IMR-90 (cell line): ENCODE data around the gene ANO7.

ENCODE experiments used
- BHLHE40 ChIP-seq: fragments of 150-350 bp; IDR thresholded peaks from 2 replicates; pipeline ENCODE4 v1.6.1; 2016; ENCODE audit warnings: mild to moderate bottlenecking, low read depth, low read length
- CEBPB ChIP-seq: IDR thresholded peaks from 2 replicates; pipeline ENCODE4 v1.6.1; 2012; ENCODE audit warnings: low read depth, low read length, improper control_type of control experiment
- CHD1 ChIP-seq: IDR thresholded peaks from 2 replicates; pipeline ENCODE4 v1.6.1; 2012; ENCODE audit warnings: low read depth, low read length, improper control_type of control experiment
- CTCF ChIP-seq: conservative IDR thresholded peaks from 2 replicates; pipeline ENCODE4 v1.5.1; 2012; ENCODE audit warnings: mild to moderate bottlenecking, low read depth, low read length, improper control_type of control experiment
- ELK1 ChIP-seq: fragments of 150-350 bp; IDR thresholded peaks from 2 replicates; pipeline ENCODE4 v1.6.1; 2016; ENCODE audit warnings: low read depth, mild to moderate bottlenecking, low read length, moderate library complexity, borderline replicate concordance
- FOS ChIP-seq: fragments of 150-350 bp; IDR thresholded peaks from 2 replicates; pipeline ENCODE4 v1.6.1; 2016; ENCODE audit warnings: low read depth, low read length
- MAFK ChIP-seq: IDR thresholded peaks from 2 replicates; pipeline ENCODE4 v1.6.1; 2012; ENCODE audit warnings: low read depth, low read length, improper control_type of control experiment
- MXI1 ChIP-seq: IDR thresholded peaks from 2 replicates; pipeline ENCODE4 v1.6.1; 2012; ENCODE audit warnings: low read depth, mild to moderate bottlenecking, low read length, moderate library complexity, borderline replicate concordance
- NFE2L2 ChIP-seq: fragments of 150-350 bp; IDR thresholded peaks from 2 replicates; pipeline ENCODE4 v1.6.1; 2016; ENCODE audit warnings: low read depth, mild to moderate bottlenecking, low read length
- POLR2A ChIP-seq: IDR thresholded peaks from 2 replicates; pipeline ENCODE4 v1.6.1; 2012; ENCODE audit warnings: mild to moderate bottlenecking, low read depth, low read length
- RAD21 ChIP-seq: IDR thresholded peaks from 2 replicates; pipeline ENCODE4 v1.6.1; 2012; ENCODE audit warnings: low read length, improper control_type of control experiment
- RCOR1 ChIP-seq: IDR thresholded peaks from 2 replicates; pipeline ENCODE4 v1.6.1; 2012; ENCODE audit warnings: mild to moderate bottlenecking, low read length, improper control_type of control experiment; ENCODE audit not compliant: insufficient replicate concordance
- RFX5 ChIP-seq: IDR thresholded peaks from 2 replicates; pipeline ENCODE4 v1.8.0; 2012; ENCODE audit warnings: low read depth, mild to moderate bottlenecking, low read length, moderate library complexity
- SMC3 ChIP-seq: fragments of 150-350 bp; IDR thresholded peaks from 2 replicates; pipeline ENCODE4 v1.6.1; 2016; ENCODE audit warnings: low read depth, mild to moderate bottlenecking, antibody characterized with exemption, low read length, moderate library complexity

- no peak for TF ChIP-seq CTCF
- no peak for TF ChIP-seq RFX5
- TF ChIP-seq MXI1 = no peak
- TF ChIP-seq CEBPB = no peak
- no peak for TF ChIP-seq POLR2A
- TF ChIP-seq RCOR1 = no peak
- no peak for TF ChIP-seq FOS
- no peak for TF ChIP-seq CHD1
- TF ChIP-seq RAD21 = no peak
- no peak for TF ChIP-seq SMC3
- no peak for TF ChIP-seq MAFK
- TF ChIP-seq BHLHE40 = no peak
- TF ChIP-seq ELK1 = no peak
- TF ChIP-seq NFE2L2 = no peak
These were observed 44.5 kb downstream of the ANO7 start for GRCh38 chr2:241232736-241233575.
